ENCODE measurements around the gene TPGS1.

Gene TPGS1

GRCh38 chr19:507286-508203 lies at the start of gene TPGS1:
Gene TPGS1, plus strand, starts transcription at chr19:507497. Its CDS starts 10 bp downstream, at chr19:507507.
- DNase-seq: peak; percentile 43 to 100 (median 83)

- DNase-seq: no peak
Measured at GRCh38 chr19:457636-458035, 49.7 kb upstream of the TPGS1 start.

GRCh38 chr19:458091-459042 lies 48.9 kb upstream of the TPGS1 start:
- DNase-seq: no peak

GRCh38 chr19:459724-460511 lies 47.4 kb upstream of the TPGS1 start:
- peak in 45 of 51 donors; percentile 13 to 85 (median 58) for DNase-seq

DNA sequence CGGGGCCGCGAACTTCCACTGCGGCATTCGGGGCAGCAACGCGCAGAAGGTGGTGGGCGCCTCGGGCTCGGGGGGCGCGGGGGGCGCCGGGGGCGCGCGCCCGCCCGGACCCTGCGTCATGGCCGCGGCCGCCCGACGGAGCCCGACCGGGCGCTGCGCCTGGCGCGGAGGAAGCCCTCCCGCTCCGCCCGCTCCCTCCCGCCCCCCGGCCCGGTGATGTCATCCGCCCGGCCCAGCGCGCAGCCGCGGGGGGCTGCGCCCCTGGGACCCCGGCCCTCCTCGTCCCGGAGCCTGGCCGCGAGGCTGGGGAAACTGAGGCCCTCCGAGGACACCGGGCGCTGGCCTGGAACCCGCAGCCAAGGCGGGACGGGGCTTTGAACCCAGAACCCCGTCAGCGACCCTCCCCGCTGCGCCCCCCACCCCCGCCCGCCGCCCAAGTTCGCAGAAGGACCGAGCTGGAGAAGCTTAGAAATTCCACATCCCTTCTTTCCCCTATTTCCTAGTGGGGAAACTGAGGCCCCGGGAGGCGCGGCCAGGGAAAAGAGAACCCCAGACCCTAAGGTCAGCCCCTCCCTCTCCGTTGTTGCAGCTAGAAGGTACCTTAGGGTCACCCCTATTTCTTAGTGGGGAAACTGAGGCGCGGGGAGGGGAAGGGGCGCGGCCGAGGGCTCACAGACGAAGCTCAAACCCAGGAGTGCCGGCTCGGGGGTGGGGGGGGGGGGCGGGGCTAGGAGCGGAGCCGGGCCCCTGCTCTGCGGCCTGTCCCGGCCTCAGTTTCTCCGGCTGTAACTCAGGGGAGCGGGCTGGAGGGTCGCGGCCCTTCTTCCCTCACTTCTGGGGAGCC lies 46.2 kb upstream of the TPGS1 start, which contains the start of gene SHC2:
TSS of gene SHC2 (minus strand) at position 157 of the 844 bp plus-strand sequence. CDS start at position 120, 37 bp downstream.
- peak in 19 of 51 donors; percentile 6 to 69 (median 26) for DNase-seq

- DNase-seq: peak in 30 of 51 donors; percentile 8 to 69 (median 28)
Measured at GRCh38 chr19:461721-462551, 45.4 kb upstream of the TPGS1 start.

DNA sequence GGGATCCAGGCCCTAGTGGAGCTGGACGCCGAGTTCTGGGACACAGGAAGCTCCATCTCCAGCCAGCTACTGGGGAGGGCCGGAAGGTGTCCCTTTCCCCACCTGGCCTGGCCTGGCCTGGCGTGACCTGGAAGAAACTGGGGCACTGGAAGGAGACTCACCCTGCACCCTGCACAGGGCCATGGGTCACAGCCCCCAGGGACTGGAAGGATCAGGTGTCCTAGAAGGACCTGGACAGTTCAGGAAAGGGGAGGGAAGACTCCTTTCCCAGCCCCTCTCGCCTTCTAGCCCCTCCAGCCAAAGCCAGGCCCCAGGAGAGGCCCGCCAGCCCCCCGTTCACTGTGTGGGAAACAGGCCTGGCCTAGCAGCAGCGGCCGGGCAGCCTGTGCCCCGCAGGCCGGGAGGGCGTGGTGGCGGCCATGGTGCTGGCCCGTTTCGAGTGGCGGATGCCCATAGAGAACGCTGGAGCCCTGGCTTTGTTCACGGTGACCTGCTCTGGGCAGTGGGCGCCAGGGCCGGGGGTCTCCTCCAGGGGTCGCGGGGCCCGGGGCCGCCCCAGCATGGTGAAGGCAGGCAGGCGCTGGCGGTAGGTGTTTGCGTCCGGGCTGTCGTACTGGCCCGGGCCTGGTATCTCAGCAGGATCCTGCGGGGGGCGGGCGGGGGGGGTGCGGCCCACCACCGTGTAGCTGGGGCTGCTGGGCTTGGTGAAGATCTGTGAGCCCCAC lies 43.7 kb upstream of the TPGS1 start:
- DNase-seq: no peak

GRCh38 chr19:464208-464545 lies 43.1 kb upstream of the TPGS1 start:
- DNase-seq: no peak

GRCh38 chr19:465056-465816 lies 42.1 kb upstream of the TPGS1 start:
- DNase-seq: no peak

DNA sequence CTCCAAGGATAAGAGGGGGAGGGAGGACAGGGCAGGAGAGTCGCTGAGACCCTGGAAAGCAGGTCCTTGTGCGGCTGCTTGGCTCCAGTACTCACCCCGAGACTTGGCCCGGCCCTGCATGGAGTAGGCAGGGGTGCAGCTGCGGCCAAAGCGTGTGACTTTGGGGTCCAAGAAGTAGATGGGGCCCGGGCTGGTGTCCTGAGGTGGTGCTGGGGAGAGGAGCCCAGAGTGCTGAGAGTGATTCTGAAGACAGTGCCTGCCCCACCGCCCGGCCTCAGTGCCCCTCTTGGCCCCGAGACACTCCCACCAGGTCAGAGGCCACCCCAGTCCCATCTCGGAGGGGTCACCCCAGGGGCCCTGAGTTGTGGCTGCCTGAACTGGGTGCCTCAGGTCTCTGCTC lies 39.7 kb upstream of the TPGS1 start:
- DNase-seq: no peak

DNA sequence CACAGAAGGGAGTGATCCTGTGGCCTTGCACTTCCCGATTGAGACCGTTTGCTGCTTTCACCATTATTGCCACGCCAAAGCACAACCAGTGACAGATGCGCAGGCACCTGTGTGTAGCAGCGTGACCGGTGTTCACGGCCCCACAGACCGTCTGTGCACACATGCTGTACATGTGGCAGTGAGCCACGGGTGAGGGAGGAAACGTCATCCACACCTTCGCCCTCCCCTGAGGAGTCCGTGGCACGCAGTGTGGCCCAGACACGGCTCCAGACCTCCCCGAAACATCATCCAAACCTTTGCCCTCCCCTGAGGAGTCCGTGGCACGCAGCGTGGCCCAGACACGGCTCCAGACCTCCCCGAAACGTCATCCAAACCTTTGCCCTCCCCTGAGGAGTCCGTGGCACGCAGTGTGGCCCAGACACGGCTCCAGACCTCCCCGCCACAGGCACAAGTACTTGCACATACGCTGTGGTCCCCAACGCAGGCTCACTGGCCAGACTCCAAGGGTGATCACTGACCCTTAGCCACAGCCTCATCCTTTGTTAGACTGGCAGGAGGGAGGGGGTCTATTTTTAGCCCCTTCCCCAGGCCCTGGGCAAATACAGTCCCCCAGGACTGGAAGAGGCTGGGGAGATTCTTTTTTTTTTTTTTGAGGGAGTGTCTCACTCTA lies 38.6 kb upstream of the TPGS1 start:
- no peak for DNase-seq

GRCh38 chr19:469833-470232 lies 37.5 kb upstream of the TPGS1 start:
- DNase-seq: no peak

GRCh38 chr19:470701-471100 lies 36.6 kb upstream of the TPGS1 start:
- no peak for DNase-seq

- no peak for DNase-seq
Measured at GRCh38 chr19:472005-472858, 35.1 kb upstream of the TPGS1 start.

GRCh38 chr19:474126-475078 lies 32.9 kb upstream of the TPGS1 start:
- DNase-seq: no peak
